HG03045 (cell line): Measurements from ENCODE around the gene MIF.
"Not testable (repeated sequence)": the region's sequence is repeated elsewhere in the genome, so short reads cannot be mapped to it uniquely, and the experiment has no call there.

Experiments used
- ATAC-seq: cut with Tn5 transposase; IDR thresholded peaks from one replicate; pipeline ENCODE4 v1.9.1; 2021; ENCODE audit warnings: mild to moderate bottlenecking, moderate library complexity; ENCODE audit not compliant: unreplicated experiment

Gene MIF

GRCh38 chr22:23893945-23894709, at the start of gene MIF:
TSS of gene MIF (plus strand) at chr22:23894383. CDS start at chr22:23894475, 92 bp downstream.
- peak; percentile 79 for ATAC-seq

- no peak for ATAC-seq
Measured at GRCh38 chr22:23844739-23845202, 49.4 kb upstream of the MIF start.

- no peak for ATAC-seq
Measured at GRCh38 chr22:23845265-23846080, 48.7 kb upstream of the MIF start.

DNA sequence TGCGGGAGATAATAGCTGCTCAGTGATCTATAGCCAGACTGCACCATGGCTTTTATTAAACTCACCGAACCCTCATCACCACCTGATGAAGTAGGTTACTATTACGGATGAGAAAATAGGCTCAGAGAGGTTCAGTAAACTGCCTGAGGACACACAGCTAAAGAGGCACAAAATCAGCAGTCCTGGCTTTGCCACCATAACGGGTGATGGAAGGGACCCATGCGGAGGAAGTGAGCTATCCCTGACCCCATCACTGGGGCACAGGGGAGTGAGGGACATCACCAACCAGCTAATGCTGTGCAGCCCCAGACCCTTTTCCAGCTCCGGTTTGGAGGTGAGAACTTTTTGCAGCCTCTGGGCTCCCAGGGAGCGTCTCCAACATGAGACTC, 48.1 kb upstream of the MIF start:
- no peak for ATAC-seq

DNA sequence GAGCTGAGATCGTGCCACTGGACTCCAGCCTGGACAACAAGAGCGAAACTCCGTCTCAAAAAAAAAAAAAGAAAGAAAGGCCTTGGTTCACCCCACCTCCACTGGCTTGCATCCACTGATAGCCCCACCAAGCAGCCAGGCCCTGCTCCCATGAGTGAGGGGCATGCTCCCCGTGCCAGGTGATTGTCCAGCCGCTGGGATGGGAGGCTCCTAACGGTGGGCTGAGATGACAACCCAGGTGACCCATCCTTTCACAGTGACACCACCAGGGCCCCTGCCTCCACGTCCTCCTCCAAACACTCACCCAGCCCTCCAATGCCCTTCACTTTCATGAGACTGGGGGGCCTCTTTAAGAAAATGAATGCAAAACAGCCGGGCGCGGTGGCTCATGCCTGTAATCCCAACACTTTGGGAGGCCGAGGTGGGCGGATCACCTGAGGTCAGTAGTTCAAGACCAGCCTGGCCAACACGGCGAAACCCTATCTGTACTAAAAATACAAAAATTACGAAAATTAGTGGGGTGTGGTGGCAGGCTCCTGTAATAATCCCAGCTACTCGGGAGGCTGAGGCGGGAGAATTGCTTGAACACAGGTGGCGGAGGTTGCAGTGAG, 46.8 kb upstream of the MIF start:
- no peak for ATAC-seq

GRCh38 chr22:23847991-23848864, 46.0 kb upstream of the MIF start:
- ATAC-seq, result no peak

- ATAC-seq, result peak; percentile 44
Measured at GRCh38 chr22:23849009-23850006, 44.9 kb upstream of the MIF start.

DNA sequence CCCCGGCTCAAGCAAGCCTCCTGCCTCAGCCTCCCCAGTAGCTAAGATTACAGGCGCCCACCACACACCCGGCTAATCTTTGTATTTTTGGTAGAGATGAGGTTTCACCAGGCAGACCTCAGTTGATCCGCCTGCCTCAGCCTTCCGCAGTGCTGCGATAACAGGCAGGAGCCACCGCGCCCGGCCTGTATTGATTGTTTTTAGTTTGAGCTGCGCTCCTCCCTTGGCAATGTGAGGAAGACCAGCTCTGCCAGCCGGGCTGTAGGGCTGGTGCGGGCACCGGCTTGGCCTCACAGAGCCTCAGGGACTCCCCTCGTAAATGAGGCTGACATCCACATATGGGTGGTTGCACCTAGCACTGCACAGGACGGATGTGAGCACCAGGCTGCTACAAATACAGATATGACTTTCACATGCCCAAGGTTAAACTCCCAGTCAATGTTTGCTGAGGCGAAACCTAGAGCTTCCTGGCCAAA, 44.0 kb upstream of the MIF start:
- ATAC-seq, result no peak

DNA sequence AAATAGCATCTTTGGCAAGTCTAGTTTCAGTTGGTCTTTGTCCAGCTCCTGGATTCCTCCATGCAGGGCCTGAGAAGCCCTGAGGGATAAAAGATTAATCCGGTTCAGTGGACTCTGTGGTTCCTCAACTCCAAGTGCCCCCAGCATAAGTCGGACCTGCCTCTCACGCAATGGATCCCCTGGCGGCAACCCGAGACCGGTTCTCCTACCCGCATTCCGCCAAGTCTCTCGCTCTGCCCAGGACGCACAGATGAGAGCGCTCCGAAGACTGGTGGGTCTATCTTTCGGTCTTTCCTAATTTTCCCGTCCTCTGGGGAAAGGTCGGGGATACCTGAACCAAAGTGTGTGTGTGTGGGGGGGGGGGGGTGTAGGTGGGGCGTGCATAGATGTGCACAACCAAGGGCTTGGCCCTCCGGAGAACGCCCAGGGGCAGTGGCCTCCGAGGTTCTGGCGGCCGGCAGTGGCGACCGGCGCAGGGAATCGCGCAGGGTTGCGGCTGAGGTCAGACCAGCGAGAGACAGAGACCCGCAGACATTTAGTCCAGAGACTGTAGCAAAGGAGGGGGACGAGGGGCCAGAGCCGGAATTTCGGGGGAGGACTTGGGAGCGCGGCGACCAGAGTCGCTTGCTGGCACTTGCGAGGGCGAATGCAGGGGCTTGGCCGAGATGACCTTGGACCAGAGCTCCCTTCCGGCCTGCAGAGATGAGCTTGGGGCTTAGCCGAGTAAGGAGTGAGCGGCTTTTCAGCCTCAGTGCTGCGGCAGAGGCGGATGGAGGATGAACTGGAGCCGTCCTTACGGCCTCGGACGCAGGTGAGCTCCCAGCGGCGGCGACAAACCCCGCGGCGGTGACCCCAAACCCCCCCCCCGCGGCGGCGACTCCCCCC, 37.2 kb upstream of the MIF start:
- ATAC-seq, result peak; percentile 38

DNA sequence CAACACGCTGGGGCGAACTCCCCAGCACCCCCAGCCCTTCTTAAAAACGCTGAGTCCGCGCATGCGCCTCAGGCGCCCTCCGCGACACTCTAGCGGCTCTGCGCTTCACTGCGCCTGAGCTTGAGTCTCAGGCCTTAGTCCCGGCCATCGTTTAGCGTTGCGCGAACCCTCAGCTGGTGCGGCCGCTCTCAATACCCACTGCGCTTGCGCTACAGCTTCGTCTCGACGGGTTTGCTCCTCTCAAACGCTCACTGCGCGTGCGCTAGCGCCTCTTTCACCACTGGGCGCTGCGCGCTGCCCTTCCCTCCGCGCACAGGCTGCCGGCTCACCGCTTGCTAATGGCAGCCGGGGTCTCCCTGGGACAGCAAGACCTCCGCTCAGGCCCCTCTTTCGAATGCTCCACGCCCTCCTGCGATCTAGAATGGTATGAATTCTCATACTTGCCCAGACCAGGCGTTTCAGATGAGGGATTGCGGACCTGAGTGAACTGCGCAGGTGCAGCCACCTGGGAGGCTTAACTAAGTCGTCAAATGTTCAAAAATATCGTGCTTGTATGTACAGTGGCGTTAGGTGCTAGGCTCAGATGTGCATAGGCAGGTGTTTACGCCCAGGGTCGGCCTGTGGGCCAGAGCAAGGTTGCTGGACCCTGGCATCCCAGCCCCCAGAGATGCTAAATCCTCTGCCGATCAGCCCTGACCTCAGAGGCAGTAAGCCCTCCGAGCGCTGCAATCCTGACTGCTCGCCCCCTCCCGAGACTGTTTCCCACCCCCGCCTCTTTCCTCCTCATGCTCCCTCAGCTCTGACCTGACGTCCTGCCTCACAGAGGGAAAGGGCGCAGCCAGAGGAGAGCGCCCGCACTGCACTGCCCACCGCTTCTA, 36.3 kb upstream of the MIF start, which contains the start of gene SLC2A11:
SLC2A11 (plus strand) TSS at position 270 of the 878 bp plus-strand sequence; CDS start at position 395, 125 bp downstream.
- ATAC-seq, result peak; percentile 92

DNA sequence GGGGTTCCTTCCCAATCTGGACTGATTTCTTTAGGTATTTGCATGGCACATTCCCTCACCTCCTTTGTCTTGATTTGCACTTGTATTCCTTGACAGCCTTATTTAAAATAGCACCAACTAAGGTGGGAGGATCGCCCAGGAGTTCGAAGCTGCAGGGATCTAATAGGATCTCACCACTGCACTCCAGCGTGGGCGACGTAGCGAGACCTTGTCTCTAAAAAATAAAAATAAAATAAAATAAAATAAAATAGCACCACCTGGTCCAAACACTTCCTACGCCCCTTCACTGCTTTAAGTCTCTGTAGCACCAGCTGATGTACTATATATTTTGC, 35.7 kb upstream of the MIF start:
- no peak for ATAC-seq

DNA sequence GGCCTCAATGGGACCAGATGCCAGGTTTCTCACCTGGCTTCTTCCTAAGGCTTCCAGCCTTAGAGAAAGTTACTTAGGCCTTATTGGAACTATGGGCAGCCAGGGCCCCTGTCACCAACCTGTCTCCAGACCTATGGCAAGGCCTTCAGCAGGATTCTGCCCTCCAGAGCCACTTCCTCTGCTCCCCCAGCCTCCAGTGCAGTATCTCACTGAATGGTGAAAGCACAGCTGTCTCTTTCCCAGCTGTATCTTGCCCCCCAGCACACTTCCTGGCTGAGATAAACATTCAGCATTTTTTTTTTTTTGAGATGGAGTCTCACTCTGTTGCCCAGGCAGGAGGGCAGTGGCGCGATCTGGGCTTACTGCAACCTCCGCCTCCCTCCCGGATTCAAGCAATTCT, 35.0 kb upstream of the MIF start:
- ATAC-seq, result no peak

DNA sequence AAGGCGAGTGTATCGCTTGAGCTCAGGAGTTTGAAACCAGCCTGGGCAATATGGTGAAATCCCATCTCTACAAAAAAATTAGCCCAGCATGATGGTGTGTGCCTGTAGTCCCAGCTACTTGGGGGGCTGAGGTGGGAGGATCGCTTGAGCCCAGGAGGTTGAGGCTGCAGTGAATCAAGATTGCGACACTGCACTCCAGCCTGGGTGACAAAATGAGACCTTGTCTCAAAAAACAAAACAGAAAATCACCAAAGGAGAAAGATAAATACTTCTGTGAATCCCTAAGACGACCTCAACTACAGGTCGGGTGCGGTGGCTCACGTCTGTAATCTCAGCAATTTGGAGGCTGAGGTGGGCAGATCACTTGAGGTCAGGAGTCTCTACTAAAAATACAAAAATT, 34.0 kb upstream of the MIF start:
- ATAC-seq, result not testable (repeated sequence)

DNA sequence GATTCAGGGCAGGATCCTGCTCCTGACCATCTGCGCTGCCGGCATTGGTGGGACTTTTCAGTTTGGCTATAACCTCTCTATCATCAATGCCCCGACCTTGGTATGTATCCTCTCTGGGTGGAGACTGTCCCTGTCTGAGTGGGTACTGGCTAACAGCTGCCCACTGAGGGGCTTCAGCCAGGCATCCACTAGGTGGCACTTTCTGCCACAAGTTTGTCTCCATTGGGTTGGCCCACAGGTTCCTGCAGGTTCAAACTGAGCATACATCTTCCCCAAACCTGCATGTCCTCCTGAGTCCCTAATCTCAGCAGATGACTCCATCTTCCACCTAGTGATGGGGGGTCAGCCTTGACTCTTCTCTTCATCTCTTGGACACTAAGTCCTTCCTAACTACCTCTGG, 32.1 kb upstream of the MIF start:
- no peak for ATAC-seq

GRCh38 chr22:23864499-23865154, 29.6 kb upstream of the MIF start:
- ATAC-seq, result not testable (repeated sequence)

DNA sequence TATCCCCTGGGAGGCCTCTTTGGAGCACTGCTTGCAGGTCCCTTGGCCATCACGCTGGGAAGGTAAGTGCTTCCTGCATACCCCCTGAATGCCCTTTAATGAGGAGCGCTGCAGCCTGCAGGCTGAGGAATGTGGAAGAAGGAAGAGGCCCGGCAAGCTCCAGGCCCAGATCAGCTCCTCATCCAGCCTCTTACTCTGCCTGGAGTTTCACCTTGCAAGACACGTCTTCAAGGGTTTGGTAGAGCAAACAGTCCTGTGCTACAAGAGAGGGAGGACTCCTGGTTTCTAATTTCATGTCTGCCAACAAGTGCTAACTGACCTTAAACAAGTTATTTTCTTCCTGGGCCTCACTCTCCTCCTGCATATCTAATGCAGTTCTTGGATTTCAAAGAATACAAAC, 25.6 kb upstream of the MIF start:
- no peak for ATAC-seq

DNA sequence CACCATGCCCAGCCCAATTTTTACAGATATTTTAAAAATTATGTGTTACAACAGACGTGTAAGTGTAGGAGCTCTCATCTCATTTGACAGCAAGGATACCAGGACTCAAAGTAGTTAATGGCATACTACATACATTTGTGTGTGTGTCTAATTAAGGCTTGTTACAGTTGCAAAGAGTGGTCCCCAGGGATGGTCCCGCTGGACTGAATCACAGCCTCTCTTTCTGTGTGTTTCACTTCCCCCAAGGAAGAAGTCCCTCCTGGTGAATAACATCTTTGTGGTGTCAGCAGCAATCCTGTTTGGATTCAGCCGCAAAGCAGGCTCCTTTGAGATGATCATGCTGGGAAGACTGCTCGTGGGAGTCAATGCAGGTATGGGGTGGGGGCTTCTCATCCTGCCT, 19.3 kb upstream of the MIF start:
- no peak for ATAC-seq
